Activated naive CD4-positive, alpha-beta T cell treated with Interleukin-2 at 50 U/mL for 16 hours (primary cell): Measurements from ENCODE around the gene GNPTAB.
"Not testable (repeated sequence)": the region's sequence is repeated elsewhere in the genome, so short reads cannot be mapped to it uniquely, and the experiment has no call there.

Experiments
- DNase-seq: peaks from one replicate; pipeline ENCODE4 v3.0.0-alpha.2; 2020

The GNPTAB gene

DNA sequence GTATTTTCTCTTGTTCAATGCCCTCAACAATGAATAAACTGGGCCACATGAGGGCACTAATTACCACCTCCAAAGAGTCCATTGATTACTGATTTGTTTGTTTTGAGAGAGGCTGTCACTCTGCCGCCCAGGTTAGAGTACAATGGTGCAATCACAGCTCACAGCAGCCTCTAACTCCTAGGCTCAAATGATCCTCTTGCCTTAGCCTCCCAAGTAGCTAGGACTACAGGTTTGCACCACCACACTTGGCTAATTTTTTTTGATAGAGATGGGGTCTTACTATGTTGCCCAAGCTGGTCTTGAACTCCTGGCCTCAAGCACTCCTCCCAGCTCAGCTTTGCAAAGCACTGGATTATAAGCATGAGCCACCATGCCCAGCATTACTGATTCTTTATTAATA is 63.2 kb downstream of the GNPTAB start:
- no peak for DNase-seq

DNA sequence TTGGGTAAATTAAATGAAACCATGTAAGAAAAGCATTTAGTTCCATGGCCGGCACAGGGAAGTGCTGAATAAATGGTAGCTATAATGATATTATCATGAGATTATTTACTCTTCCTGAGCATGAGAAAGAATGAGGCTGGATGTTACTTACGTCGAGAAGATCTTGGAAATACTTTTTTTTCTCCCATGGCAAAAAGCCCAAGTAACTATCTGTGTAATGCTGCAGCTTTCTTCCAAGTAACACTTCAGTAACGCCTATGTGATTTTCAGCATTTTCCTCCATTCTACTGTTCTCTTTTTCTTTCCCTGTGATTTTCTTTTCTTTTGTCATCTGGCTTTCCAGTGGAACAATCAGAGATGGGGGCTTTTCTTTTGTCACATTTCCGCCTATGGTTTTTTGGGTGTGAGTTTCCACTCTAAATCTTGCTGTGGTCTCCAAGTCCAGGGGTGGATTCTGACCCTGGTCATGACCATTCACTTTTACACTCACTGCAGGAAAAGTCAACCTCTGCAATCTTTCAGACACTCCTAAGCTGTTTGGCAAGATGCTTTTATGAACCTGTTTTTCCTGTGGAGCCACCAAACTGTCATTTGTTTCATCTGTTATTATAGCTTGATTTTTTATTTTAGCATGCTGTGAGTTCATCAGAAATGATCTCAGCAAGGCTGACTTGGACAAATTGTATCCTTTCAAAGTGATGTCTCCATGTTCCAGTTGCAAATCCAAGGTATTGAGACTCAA is 66.5 kb downstream of the GNPTAB start:
- DNase-seq = no peak

DNA sequence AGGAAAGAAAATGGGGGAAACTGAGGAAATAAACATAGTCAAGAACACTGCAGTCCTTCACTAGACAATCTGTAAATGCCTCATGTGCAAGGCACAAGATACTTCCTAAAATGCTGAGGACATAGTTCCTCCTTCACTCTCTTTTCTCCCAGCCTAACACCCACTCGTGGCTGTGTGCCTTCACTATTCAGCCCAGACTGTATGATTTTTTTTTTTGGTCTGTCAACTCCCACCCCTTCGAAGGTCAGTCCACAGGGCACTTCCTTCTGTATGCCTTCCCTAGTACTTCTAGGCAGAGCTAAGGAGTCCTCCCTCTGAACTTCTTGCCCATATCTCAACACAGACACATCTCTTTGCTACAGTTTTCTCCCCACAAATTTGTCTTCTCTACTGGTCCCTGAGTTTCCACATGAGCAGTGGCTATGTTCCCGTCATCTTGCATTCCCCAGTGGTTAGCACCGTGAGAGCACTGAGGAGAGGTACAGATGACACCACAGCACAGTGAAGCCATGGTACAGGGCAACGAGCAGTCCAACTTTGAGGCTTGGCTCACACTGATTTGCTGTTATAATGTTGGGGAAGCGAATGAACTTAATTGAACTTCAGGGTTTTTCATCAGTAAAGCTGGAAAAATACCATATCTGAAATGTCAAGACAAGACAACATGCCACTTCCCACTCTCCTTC is 67.4 kb downstream of the GNPTAB start:
- DNase-seq = no peak

DNA sequence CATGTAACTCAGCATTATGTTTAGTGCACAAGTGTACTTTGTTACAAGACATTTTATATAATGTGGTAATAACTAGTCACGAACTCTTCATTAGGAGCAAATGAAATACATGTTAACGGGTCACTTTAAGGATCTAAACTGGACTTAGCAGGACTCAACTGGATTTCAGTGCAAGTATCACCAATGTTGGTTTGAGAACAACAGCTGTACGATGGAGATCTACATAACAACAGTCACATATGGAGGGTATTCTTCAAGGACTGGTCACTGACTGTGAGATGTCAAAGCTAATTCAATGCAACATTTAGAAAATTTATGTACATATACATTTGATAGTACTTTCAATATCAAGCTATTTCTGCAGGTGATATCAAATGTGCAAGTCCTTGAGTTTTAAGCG is 69.0 kb downstream of the GNPTAB start:
- DNase-seq = no peak

GRCh38 chr12:101761350-101761749 is 69.4 kb downstream of the GNPTAB start:
- DNase-seq = no peak

GRCh38 chr12:101759396-101760047 is 71.2 kb downstream of the GNPTAB start:
- no peak for DNase-seq

- DNase-seq = no peak
These were observed 80.6 kb downstream of the GNPTAB start for GRCh38 chr12:101750152-101750551.

DNA sequence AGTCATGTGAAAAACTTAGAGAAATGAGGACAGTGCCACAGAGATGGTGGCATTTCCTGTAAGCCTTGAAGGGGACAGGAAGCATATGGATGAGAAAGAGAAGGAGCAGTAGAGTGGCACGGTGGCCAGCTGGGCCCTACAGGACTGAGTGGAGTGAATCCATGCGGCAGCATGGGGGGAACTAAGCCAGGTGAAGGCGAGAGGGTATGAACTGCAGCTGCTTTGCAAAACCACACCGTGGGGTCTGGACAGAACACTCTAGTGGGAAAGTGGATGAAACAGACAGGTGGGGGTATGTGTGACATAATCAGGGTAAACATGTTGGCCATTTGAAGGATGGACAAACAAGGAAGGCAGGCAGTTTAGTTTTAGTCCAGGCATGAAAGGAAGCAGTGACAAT is 81.1 kb downstream of the GNPTAB start:
- no peak for DNase-seq

DNA sequence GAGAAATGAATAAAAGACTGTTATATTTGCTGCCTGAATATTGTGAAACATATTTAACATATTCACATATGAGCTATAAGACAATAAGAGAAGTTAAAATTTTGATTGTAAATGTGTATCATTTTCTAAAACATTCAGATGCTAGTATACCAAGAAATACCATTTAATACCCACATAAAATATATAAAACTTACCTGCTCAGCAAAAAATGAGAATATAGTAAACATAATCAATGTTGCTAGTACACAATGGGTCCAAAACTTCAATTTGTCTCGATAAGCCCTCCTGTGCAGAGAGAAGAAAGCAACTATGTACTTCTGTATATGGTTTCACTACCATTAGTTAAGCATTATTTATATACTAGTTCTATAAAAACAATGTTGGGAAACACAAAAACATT is 81.9 kb downstream of the GNPTAB start:
- no peak for DNase-seq

DNA sequence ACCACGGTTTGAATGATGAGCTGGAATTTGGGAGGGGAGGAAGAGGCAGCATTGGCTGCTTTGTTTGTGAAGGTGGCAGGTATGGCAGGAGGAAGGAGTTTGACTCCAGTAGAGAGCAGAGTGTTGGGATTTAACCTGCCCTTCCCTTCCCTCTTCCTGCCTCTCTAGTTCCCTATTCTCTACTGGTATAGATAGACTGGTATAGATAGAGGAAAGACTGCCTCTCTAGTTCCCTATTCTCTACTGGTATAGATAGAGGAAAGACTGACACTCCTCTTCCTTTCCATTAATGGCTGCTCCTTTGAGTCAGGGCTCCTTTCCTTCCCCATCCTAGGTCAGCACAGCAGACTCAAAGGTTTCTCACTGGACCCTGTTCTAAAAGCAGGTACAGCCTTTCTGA is 83.1 kb downstream of the GNPTAB start:
- no peak for DNase-seq

- no peak for DNase-seq
These were observed 84.1 kb downstream of the GNPTAB start for GRCh38 chr12:101746661-101747060.

DNA sequence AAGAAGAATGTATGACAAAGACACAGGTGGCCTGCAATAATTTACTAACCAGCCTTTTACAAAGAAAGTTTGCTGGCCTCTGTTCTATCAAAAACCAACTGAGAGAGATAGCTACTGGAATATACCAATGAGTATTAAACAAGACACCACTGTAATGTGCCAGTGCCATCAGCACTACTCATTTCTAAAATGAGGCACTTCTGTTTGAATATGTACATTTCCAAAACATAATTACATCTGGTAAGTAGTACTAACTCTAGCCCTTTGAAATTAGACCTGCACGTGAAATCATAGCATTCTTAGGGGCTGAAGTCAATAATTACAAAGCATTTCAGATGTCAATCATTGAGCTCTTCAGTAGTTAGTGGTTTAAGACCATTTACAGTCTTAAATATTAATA is 84.6 kb downstream of the GNPTAB start:
- DNase-seq = no peak

- no peak for DNase-seq
These were observed 85.3 kb downstream of the GNPTAB start for GRCh38 chr12:101745481-101745880.

DNA sequence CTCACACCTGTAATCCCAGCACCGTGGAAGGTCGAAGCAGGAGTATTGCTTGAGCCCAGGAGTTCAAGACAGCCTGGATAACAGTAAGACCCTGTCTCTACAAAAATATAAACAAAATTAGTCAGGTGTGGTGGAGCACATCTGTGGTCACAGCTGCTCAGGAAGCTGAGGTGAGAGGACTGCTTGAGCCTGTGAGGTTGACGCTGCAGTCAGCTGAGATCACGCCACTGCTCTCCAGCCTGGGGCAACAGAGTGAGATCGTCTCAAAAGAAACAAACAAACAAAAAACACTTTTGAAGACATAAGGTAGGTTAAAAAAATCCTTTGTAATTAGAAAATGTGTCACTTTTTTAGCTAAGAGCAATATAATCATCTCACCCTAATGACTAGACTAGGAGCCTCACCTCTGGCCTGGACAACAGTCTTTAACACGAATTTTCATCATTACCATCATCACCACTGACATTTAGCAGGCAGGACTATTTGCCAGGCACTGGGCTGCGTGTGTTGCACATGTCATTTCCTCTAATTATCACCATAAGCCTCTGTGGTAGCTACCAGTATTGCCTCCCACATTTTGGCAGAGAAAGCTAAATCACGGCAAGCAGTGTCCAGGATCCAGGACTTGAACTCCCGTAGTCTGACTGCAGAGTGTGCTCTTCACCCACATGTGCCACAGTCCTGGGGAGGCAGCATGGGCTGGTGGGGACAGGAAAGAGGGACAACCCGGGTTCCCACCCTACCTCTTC is 86.9 kb downstream of the GNPTAB start:
- no peak for DNase-seq

- no peak for DNase-seq
These were observed 87.5 kb downstream of the GNPTAB start for GRCh38 chr12:101743242-101743641.

GRCh38 chr12:101740980-101741379 is 89.8 kb downstream of the GNPTAB start:
- DNase-seq = no peak

- no peak for DNase-seq
These were observed 90.2 kb downstream of the GNPTAB start for GRCh38 chr12:101740566-101740965.

GRCh38 chr12:101738920-101739665 is 91.7 kb downstream of the GNPTAB start, which contains the start of gene SYCP3:
Gene SYCP3 (minus strand): TSS chr12:101739462. CDS start chr12:101737935, 1,527 bp downstream.
- no peak for DNase-seq

- DNase-seq = no peak
These were observed 93.3 kb downstream of the GNPTAB start for GRCh38 chr12:101737476-101737875.

- DNase-seq = not testable (repeated sequence)
These were observed 96.3 kb downstream of the GNPTAB start for GRCh38 chr12:101734482-101734881.

GRCh38 chr12:101733166-101733565 is 97.6 kb downstream of the GNPTAB start:
- DNase-seq = no peak

GRCh38 chr12:101732318-101732717 is 98.4 kb downstream of the GNPTAB start:
- no peak for DNase-seq

DNA sequence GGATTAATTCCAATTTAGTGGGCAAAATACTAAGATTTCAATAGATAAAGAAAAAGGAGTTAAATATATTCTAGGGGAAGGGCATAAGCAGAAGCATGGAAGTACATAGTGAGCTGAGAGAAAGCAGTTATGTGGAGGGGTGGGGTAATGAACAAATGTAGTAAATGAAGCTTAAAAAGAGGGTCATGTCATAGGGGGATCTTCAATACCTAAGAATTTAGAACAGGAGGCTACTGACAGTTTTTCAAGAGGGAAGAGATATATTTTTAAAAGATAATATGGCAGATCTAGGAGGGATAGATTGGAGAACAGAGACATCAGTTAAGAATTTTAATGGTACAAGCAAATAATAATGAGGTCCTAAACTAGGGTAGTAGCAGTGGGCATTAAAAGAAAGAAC is 100.9 kb downstream of the GNPTAB start:
- DNase-seq = no peak
